ENCODE measurements around the gene SIM1. TPM values are rescaled to one million over a fixed set of nuclear protein-coding genes. Genes with fewer than 3 reads are reported as not detected.
A peak's percentile ranks its signal among the peaks of the same experiment; 100 is the strongest.

SIM1 gene
- total and polyA plus RNA-seq, 4 donors, result 0.36 to 1.2 (median 0.54) TPM

GRCh38 chr6:100491952-100492670, 27.4 kb upstream of the SIM1 start:
- H3K27me3 ChIP-seq (ENCODE audit: control insufficient read depth, insufficient read depth, low read length), result no peaks in the 10 kb centered on the region
- H3K27ac ChIP-seq (ENCODE audit: low read depth, low read length), result no peak overlapping the region
- H3K9me3 ChIP-seq (ENCODE audit: control insufficient read depth, insufficient read depth, low read length), result no peaks in the 10 kb centered on the region
- WGBS (ENCODE audit: insufficient coverage), result 60% methylated on average over 5 of the region's 13 CpGs
- no peak overlapping the region for H3K4me3 ChIP-seq (ENCODE audit: low read depth, low read length)
- H3K4me1 ChIP-seq (ENCODE audit: control insufficient read depth, insufficient read depth, low read length), result no peaks in the 10 kb centered on the region
- H3K36me3 ChIP-seq (ENCODE audit: control insufficient read depth, insufficient read depth, low read length), result no peaks in the 10 kb centered on the region
- peak in 1 of 6 donors; percentile 66 for DNase-seq (ENCODE audit: low read depth in 4 of 6, low spot score in 6 of 6)

- Histone ChIP-seq H3K36me3 (ENCODE audit: control insufficient read depth, insufficient read depth, low read length) (no peaks in the 10 kb centered on the region), H3K27me3 (ENCODE audit: control insufficient read depth, insufficient read depth, low read length) (no peaks in the 10 kb centered on the region), H3K27ac (ENCODE audit: low read depth, low read length) (no peak overlapping the region), H3K4me3 (ENCODE audit: low read depth, low read length) (no peak overlapping the region), H3K4me1 (ENCODE audit: control insufficient read depth, insufficient read depth, low read length) (no peaks in the 10 kb centered on the region), H3K9me3 (ENCODE audit: control insufficient read depth, insufficient read depth, low read length) (no peaks in the 10 kb centered on the region)
- no peak for DNase-seq (ENCODE audit: low read depth in 4 of 6, low spot score in 6 of 6)
- 86% methylated on average over 2 of the region's 2 CpGs for WGBS (ENCODE audit: insufficient coverage)
Measured at GRCh38 chr6:100490065-100490464, 25.3 kb upstream of the SIM1 start.

GRCh38 chr6:100488244-100488643, 23.5 kb upstream of the SIM1 start:
- DNase-seq (ENCODE audit: low read depth in 4 of 6, low spot score in 6 of 6), result no peak
- Histone ChIP-seq H3K27ac (ENCODE audit: low read depth, low read length) (no peak overlapping the region), H3K4me3 (ENCODE audit: low read depth, low read length) (no peak overlapping the region), H3K4me1 (ENCODE audit: control insufficient read depth, insufficient read depth, low read length) (no peaks in the 10 kb centered on the region), H3K36me3 (ENCODE audit: control insufficient read depth, insufficient read depth, low read length) (no peaks in the 10 kb centered on the region), H3K27me3 (ENCODE audit: control insufficient read depth, insufficient read depth, low read length) (no peaks in the 10 kb centered on the region), H3K9me3 (ENCODE audit: control insufficient read depth, insufficient read depth, low read length) (no peaks in the 10 kb centered on the region)
- WGBS (ENCODE audit: insufficient coverage), result 96% methylated on average over 4 of the region's 5 CpGs

GRCh38 chr6:100487638-100488037, 22.9 kb upstream of the SIM1 start:
- Histone ChIP-seq H3K9me3 (ENCODE audit: control insufficient read depth, insufficient read depth, low read length) (no peaks in the 10 kb centered on the region), H3K36me3 (ENCODE audit: control insufficient read depth, insufficient read depth, low read length) (no peaks in the 10 kb centered on the region), H3K27me3 (ENCODE audit: control insufficient read depth, insufficient read depth, low read length) (no peaks in the 10 kb centered on the region), H3K4me1 (ENCODE audit: control insufficient read depth, insufficient read depth, low read length) (no peaks in the 10 kb centered on the region), H3K27ac (ENCODE audit: low read depth, low read length) (no peak overlapping the region), H3K4me3 (ENCODE audit: low read depth, low read length) (no peak overlapping the region)
- no peak for DNase-seq (ENCODE audit: low read depth in 4 of 6, low spot score in 6 of 6)
- no CpG with 5 or more reads among the region's 2 CpGs for WGBS (ENCODE audit: insufficient coverage)

- Histone ChIP-seq H3K36me3 (ENCODE audit: control insufficient read depth, insufficient read depth, low read length) (no peaks in the 10 kb centered on the region), H3K27me3 (ENCODE audit: control insufficient read depth, insufficient read depth, low read length) (no peaks in the 10 kb centered on the region), H3K9me3 (ENCODE audit: control insufficient read depth, insufficient read depth, low read length) (no peaks in the 10 kb centered on the region), H3K4me1 (ENCODE audit: control insufficient read depth, insufficient read depth, low read length) (no peaks in the 10 kb centered on the region), H3K4me3 (ENCODE audit: low read depth, low read length) (no peak overlapping the region), H3K27ac (ENCODE audit: low read depth, low read length) (no peak overlapping the region)
- no peak for DNase-seq (ENCODE audit: low read depth in 4 of 6, low spot score in 6 of 6)
Measured at GRCh38 chr6:100485268-100485667, 20.5 kb upstream of the SIM1 start.

GRCh38 chr6:100484474-100484873, 19.8 kb upstream of the SIM1 start:
- 88% methylated on average over 3 of the region's 5 CpGs for WGBS (ENCODE audit: insufficient coverage)
- DNase-seq (ENCODE audit: low read depth in 4 of 6, low spot score in 6 of 6), result no peak
- Histone ChIP-seq H3K36me3 (ENCODE audit: control insufficient read depth, insufficient read depth, low read length) (no peaks in the 10 kb centered on the region), H3K4me3 (ENCODE audit: low read depth, low read length) (no peak overlapping the region), H3K4me1 (ENCODE audit: control insufficient read depth, insufficient read depth, low read length) (no peaks in the 10 kb centered on the region), H3K27me3 (ENCODE audit: control insufficient read depth, insufficient read depth, low read length) (no peaks in the 10 kb centered on the region), H3K9me3 (ENCODE audit: control insufficient read depth, insufficient read depth, low read length) (no peaks in the 10 kb centered on the region), H3K27ac (ENCODE audit: low read depth, low read length) (no peak overlapping the region)

GRCh38 chr6:100482698-100483097, 18.0 kb upstream of the SIM1 start:
- 88% methylated on average over 1 of the region's 2 CpGs for WGBS (ENCODE audit: insufficient coverage)
- Histone ChIP-seq H3K27ac (ENCODE audit: low read depth, low read length) (no peak overlapping the region), H3K4me1 (ENCODE audit: control insufficient read depth, insufficient read depth, low read length) (no peaks in the 10 kb centered on the region), H3K36me3 (ENCODE audit: control insufficient read depth, insufficient read depth, low read length) (no peaks in the 10 kb centered on the region), H3K27me3 (ENCODE audit: control insufficient read depth, insufficient read depth, low read length) (peaks cover 2% of the 10 kb centered on the region), H3K4me3 (ENCODE audit: low read depth, low read length) (no peak overlapping the region), H3K9me3 (ENCODE audit: control insufficient read depth, insufficient read depth, low read length) (no peaks in the 10 kb centered on the region)
- DNase-seq (ENCODE audit: low read depth in 4 of 6, low spot score in 6 of 6), result no peak

GRCh38 chr6:100479179-100480035, 14.7 kb upstream of the SIM1 start:
- Histone ChIP-seq H3K36me3 (ENCODE audit: control insufficient read depth, insufficient read depth, low read length) (no peaks in the 10 kb centered on the region), H3K27ac (ENCODE audit: low read depth, low read length) (no peak overlapping the region), H3K4me3 (ENCODE audit: low read depth, low read length) (no peak overlapping the region), H3K9me3 (ENCODE audit: control insufficient read depth, insufficient read depth, low read length) (peaks cover 2% of the 10 kb centered on the region), H3K27me3 (ENCODE audit: control insufficient read depth, insufficient read depth, low read length) (peaks cover 9% of the 10 kb centered on the region), H3K4me1 (ENCODE audit: control insufficient read depth, insufficient read depth, low read length) (no peaks in the 10 kb centered on the region)
- peak in 2 of 6 donors; percentile 52 to 68 for DNase-seq (ENCODE audit: low read depth in 4 of 6, low spot score in 6 of 6)
- 93% methylated on average over 2 of the region's 3 CpGs for WGBS (ENCODE audit: insufficient coverage)

- Histone ChIP-seq H3K9me3 (ENCODE audit: control insufficient read depth, insufficient read depth, low read length) (peaks cover 2% of the 10 kb centered on the region), H3K4me3 (ENCODE audit: low read depth, low read length) (no peak overlapping the region), H3K27ac (ENCODE audit: low read depth, low read length) (no peak overlapping the region), H3K4me1 (ENCODE audit: control insufficient read depth, insufficient read depth, low read length) (no peaks in the 10 kb centered on the region), H3K36me3 (ENCODE audit: control insufficient read depth, insufficient read depth, low read length) (no peaks in the 10 kb centered on the region), H3K27me3 (ENCODE audit: control insufficient read depth, insufficient read depth, low read length) (peaks cover 42% of the 10 kb centered on the region)
- no peak for DNase-seq (ENCODE audit: low read depth in 4 of 6, low spot score in 6 of 6)
- 85% methylated on average over 5 of the region's 10 CpGs for WGBS (ENCODE audit: insufficient coverage)
Measured at GRCh38 chr6:100475554-100476320, 11.0 kb upstream of the SIM1 start.

Measured in spinal cord (tissue), 10 donors.